IMR-90 (cell line): ENCODE results near the gene WDR37. TPM values are rescaled to one million over a fixed set of nuclear protein-coding genes. Genes with fewer than 3 reads are reported as not detected.

Source experiments
- ATAC-seq: fragments of 200-7000 bp; cut with Tn5 transposase; 2 replicates; pipeline ENCODE4 v1.9.1; 2020; ENCODE audit warnings: low read depth, mild to moderate bottlenecking, moderate library complexity
- BruUV-seq: library from RNA; stranded (reverse); fragments of 400-500 nt; replicated peaks from 2 replicates; lab custom pipeline; 2021; lab: Mats Ljungman, UMichigan
- CTCF ChIA-PET: fragments of 300-600 bp; formaldehyde crosslinking; extraction: SDS; loops from one replicate; lab custom pipeline; 2021; ENCODE audit warnings: antibody characterized with exemption; lab: Yijun Ruan, JAX
- POLR2A ChIA-PET: fragments of 300-600 bp; sonication (Branson Sonifier 250); formaldehyde crosslinking; loops from one replicate; lab custom pipeline; 2022; ENCODE audit warnings: antibody characterized with exemption; ENCODE audit not compliant: unreplicated experiment; lab: Charles Lee
- DNase-seq: peaks from one replicate; pipeline ENCODE4 v3.0.0; 2013
- H2AFZ ChIP-seq: replicated peaks from 2 replicates; pipeline ENCODE3; 2013; ENCODE audit warnings: low read length, mild to moderate bottlenecking; ENCODE audit not compliant: poor library complexity
- H2AK5ac ChIP-seq: 2 replicates; pipeline ENCODE4 v1.6.1; 2013; ENCODE audit warnings: low read depth, low read length, inconsistent platforms
- H2AK9ac ChIP-seq: replicated peaks from 2 replicates; pipeline ENCODE3; 2013; ENCODE audit warnings: mild to moderate bottlenecking, low read depth, low read length, moderate library complexity; ENCODE audit not compliant: poor library complexity
- H2BK120ac ChIP-seq: 2 replicates; pipeline ENCODE4 v1.6.1; 2013; ENCODE audit warnings: low read depth, low read length, inconsistent platforms
- H2BK15ac ChIP-seq: 3 replicates; pipeline ENCODE4 v1.6.1; 2013; ENCODE audit warnings: low read depth, low read length, inconsistent platforms
- H2BK20ac ChIP-seq: 2 replicates; pipeline ENCODE4 v1.6.1; 2013; ENCODE audit warnings: low read depth, mild to moderate bottlenecking, inconsistent platforms, low read length, moderate library complexity
- H2BK5ac ChIP-seq: 2 replicates; pipeline ENCODE4 v1.6.1; 2013; ENCODE audit warnings: mild to moderate bottlenecking, low read depth, low read length, inconsistent platforms; ENCODE audit not compliant: poor library complexity, severe bottlenecking
- H3K14ac ChIP-seq: replicated peaks from 2 replicates; pipeline ENCODE4 v1.6.1; 2013; ENCODE audit warnings: low read depth, low read length, inconsistent platforms
- H3K18ac ChIP-seq: 2 replicates; pipeline ENCODE4 v1.6.1; 2013; ENCODE audit warnings: low read depth, low read length, control low read depth
- H3K23ac ChIP-seq: 2 replicates; pipeline ENCODE4 v1.6.1; 2013; ENCODE audit warnings: low read depth, low read length, inconsistent platforms
- H3K27ac ChIP-seq: 2 replicates; pipeline ENCODE4 v1.5.1; 2013; ENCODE audit warnings: mild to moderate bottlenecking, control low read depth, low read length; ENCODE audit not compliant: insufficient read depth
- H3K27me3 ChIP-seq: 2 replicates; pipeline ENCODE4 v1.6.1; 2013; ENCODE audit warnings: low read length; ENCODE audit not compliant: control insufficient read depth, insufficient read depth
- H3K36me3 ChIP-seq: 2 replicates; pipeline ENCODE4 v1.6.1; 2013; ENCODE audit warnings: low read length, mixed read lengths; ENCODE audit not compliant: control insufficient read depth, insufficient read depth
- H3K4ac ChIP-seq: 2 replicates; pipeline ENCODE4 v1.6.1; 2013; ENCODE audit warnings: low read depth, low read length, inconsistent platforms
- H3K4me1 ChIP-seq: 2 replicates; pipeline ENCODE4 v1.6.1; 2013; ENCODE audit warnings: low read length, mixed read lengths; ENCODE audit not compliant: control insufficient read depth, insufficient read depth
- H3K4me2 ChIP-seq: 2 replicates; pipeline ENCODE4 v1.6.1; 2013; ENCODE audit warnings: low read depth, mild to moderate bottlenecking, control low read depth, low read length, moderate library complexity
- H3K4me3 ChIP-seq: 2 replicates; pipeline ENCODE4 v1.5.1; 2013; ENCODE audit warnings: low read depth, mild to moderate bottlenecking, control low read depth, low read length, moderate library complexity; ENCODE audit not compliant: insufficient read depth
- H3K56ac ChIP-seq: 2 replicates; pipeline ENCODE4 v1.6.1; 2013; ENCODE audit warnings: low read length, inconsistent platforms; ENCODE audit not compliant: insufficient read depth; ENCODE audit errors: extremely low read depth
- H3K79me1 ChIP-seq, 2 experiments: 2 replicates each; pipeline ENCODE4 v1.6.1; 2013; ENCODE audit warnings: low read length in 2 of 2, inconsistent platforms in 1 of 2, low read depth in 1 of 2
- H3K9ac ChIP-seq: 2 replicates; pipeline ENCODE4 v1.6.1; 2013; ENCODE audit warnings: low read depth, low read length, control low read depth
- H3K9me1 ChIP-seq: 2 replicates; pipeline ENCODE4 v1.6.1; 2013; ENCODE audit warnings: low read length, inconsistent platforms; ENCODE audit not compliant: insufficient read depth
- H3K9me3 ChIP-seq: 2 replicates; pipeline ENCODE4 v1.6.1; 2013; ENCODE audit warnings: low read length; ENCODE audit not compliant: control insufficient read depth, insufficient read depth
- H4K20me1 ChIP-seq: 2 replicates; pipeline ENCODE4 v1.6.1; 2013; ENCODE audit warnings: low read length, inconsistent platforms; ENCODE audit not compliant: insufficient read depth
- H4K5ac ChIP-seq: 2 replicates; pipeline ENCODE4 v1.6.1; 2013; ENCODE audit warnings: mild to moderate bottlenecking, low read depth, low read length, control low read depth
- H4K8ac ChIP-seq, 2 experiments: 2 replicates each; pipeline ENCODE4 v1.6.1; 2013; ENCODE audit warnings: low read depth in 2 of 2, low read length in 2 of 2, control low read depth in 1 of 2, inconsistent platforms in 1 of 2
- H4K91ac ChIP-seq: 2 replicates; pipeline ENCODE4 v1.6.1; 2013; ENCODE audit warnings: low read depth, low read length, inconsistent platforms; ENCODE audit not compliant: insufficient read depth
- CHD1 ChIP-seq: IDR thresholded peaks from 2 replicates; pipeline ENCODE4 v1.6.1; 2012; ENCODE audit warnings: low read depth, low read length, improper control_type of control experiment
- CTCF ChIP-seq: conservative IDR thresholded peaks from 2 replicates; pipeline ENCODE4 v1.5.1; 2012; ENCODE audit warnings: mild to moderate bottlenecking, low read depth, low read length, improper control_type of control experiment
- POLR2A ChIP-seq: IDR thresholded peaks from 2 replicates; pipeline ENCODE4 v1.6.1; 2012; ENCODE audit warnings: mild to moderate bottlenecking, low read depth, low read length
- WGBS, 2 experiments: methylation state at CpG; one replicate each; pipeline versions ENCODE4 v1.1.5 to v1.1.7; 2013; ENCODE audit warnings: missing lambda C conversion rate in 2 of 2; ENCODE audit not compliant: insufficient read length in 1 of 2; ENCODE audit errors: extremely low coverage in 2 of 2; 5-methylcytosine and 5-hydroxymethylcytosine counted together
- dilution Hi-C: fragments of 300-500 bp; cut with HindIII; formaldehyde crosslinking; loops from one replicate; pipeline ENCODE4 v1.14.3; 2018; ENCODE audit warnings: low sequenced_read_pairs; ENCODE audit not compliant: unreplicated experiment
- in situ Hi-C: fragments of 300-500 bp; cut with MboI; formaldehyde crosslinking; loops from 3 replicates; pipeline ENCODE4 v1.14.3; 2019; ENCODE audit warnings: low sequenced_read_pairs, inconsistent platforms, mixed read lengths
- intact Hi-C: fragments of 100-400 bp; cut with micrococcal nuclease; formaldehyde crosslinking; loops from 2 replicates; pipeline ENCODE4 v1.10.0; 2022
- polyA plus RNA-seq, 3 experiments: library from polyadenylated mRNA; depleted of rRNA; stranded (reverse); fragments of >200 nt; gene quantifications; 2 replicates each; pipeline ENCODE4 v1.2.3, GENCODE V29; 2012; ENCODE audit warnings: low replicate concordance in 1 of 3
- total RNA-seq: library from RNA; depleted of rRNA; stranded (reverse); fragments of >200 nt; gene quantifications from 2 replicates; pipeline ENCODE4 v1.2.3, GENCODE V29; 2012

Gene WDR37
- total and polyA plus RNA-seq, 2 of the 4 experiments (the other 2 are of a cell fraction), result 12.7 to 14.5 TPM

DNA sequence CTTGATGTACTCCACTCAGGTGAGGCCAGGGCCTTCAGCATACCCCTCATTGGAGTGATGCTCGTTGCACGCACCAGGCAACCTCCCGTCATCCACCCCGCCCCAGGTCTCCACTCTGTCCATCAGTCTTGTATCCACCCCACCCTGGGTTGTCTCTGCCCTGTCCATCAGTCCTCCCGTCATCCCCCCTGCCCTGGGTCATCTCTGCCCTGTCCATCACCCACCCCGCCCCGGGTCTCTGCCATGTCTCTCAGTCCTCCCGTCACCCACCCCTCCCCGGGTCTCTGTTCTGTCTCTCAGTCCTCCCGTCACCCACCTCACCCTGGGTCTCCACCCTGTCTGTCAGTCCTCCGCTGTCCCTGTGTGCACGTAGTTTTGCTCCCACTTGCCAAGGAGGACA lies 59.9 kb downstream of the WDR37 start:
- H3K14ac ChIP-seq, result no peak overlapping the region
- peaks cover 13 to 17% of the 10 kb centered on the region in 2 experiments; a peak in 3 of 4 replicates for H3K79me1 ChIP-seq
- intact Hi-C loops, result loop anchor here (10.0 kb wide), 1 partner anchor 1809 kb away; no protein-coding TSS in a partner anchor
- no peak overlapping the region for H2BK15ac ChIP-seq
- no peak overlapping the region for H3K23ac ChIP-seq
- 96% methylated on average over 8 of the region's 12 CpGs; no CpG with 5 or more reads in 1 of the 2 experiments for WGBS, 2 experiments
- POLR2A ChIA-PET, result no interaction called here
- no peak overlapping the region for H4K91ac ChIP-seq
- BruUV-seq, result no TSS peak
- no peak overlapping the region for H3K56ac ChIP-seq
- H4K8ac ChIP-seq, result no peak overlapping the region
- no peak overlapping the region for H2BK5ac ChIP-seq
- no peak for ATAC-seq
- H3K18ac ChIP-seq, result no peak overlapping the region
- no peak overlapping the region for H4K5ac ChIP-seq
- no peaks in the 10 kb centered on the region for H3K9me1 ChIP-seq
- H3K4ac ChIP-seq, result no peak overlapping the region
- dilution Hi-C loops, result no loop called here
- no peak overlapping the region for H3K27ac ChIP-seq
- no peak overlapping the region for H3K4me3 ChIP-seq
- no peaks in the 10 kb centered on the region for H3K4me1 ChIP-seq
- H2BK120ac ChIP-seq, result no peak overlapping the region
- H4K20me1 ChIP-seq, result 0 out of 2 replicates have a peak, but pooled peaks cover 5% of the 10 kb centered on the region
- in situ Hi-C loops, result loop anchor here (10.0 kb wide), 1 partner anchor 1929 kb away; no protein-coding TSS in a partner anchor
- H3K27me3 ChIP-seq, result no peaks in the 10 kb centered on the region
- CTCF ChIA-PET, result no interaction called here
- H3K9me3 ChIP-seq, result no peaks in the 10 kb centered on the region
- H2AFZ ChIP-seq, result no peak overlapping the region
- no peak for DNase-seq
- H2BK20ac ChIP-seq, result no peak overlapping the region
- H3K36me3 ChIP-seq, result peaks cover 40% of the 10 kb centered on the region
- H2AK5ac ChIP-seq, result no peak overlapping the region
- H3K4me2 ChIP-seq, result no peak overlapping the region
- no peak overlapping the region for H3K9ac ChIP-seq
- TF ChIP-seq CHD1 (no peak), POLR2A (no peak), CTCF (no peak)
- H2AK9ac ChIP-seq, result no peak overlapping the region
